Muscle of back (tissue), 11 donors: ENCODE measurements around the gene FBXO34. TPM values are rescaled to one million over a fixed set of nuclear protein-coding genes. Genes with fewer than 3 reads are reported as not detected.

Experiments
- DNase-seq, 3 donors: peaks; one replicate each; pipeline versions ENCODE4 v3.0.0 to v3.0.0-alpha.2; 2013
- polyA plus RNA-seq, 10 donors: library from polyadenylated mRNA; unstranded; fragments of 120-200 nt; gene quantifications; one replicate each; pipeline ENCODE4 v1.2.1, GENCODE V29; 2013; ENCODE audit not compliant: insufficient read length in 10 of 10

FBXO34 gene
- polyA plus RNA-seq, 10 donors: 16.2 to 21.6 (median 19.1) TPM

DNA sequence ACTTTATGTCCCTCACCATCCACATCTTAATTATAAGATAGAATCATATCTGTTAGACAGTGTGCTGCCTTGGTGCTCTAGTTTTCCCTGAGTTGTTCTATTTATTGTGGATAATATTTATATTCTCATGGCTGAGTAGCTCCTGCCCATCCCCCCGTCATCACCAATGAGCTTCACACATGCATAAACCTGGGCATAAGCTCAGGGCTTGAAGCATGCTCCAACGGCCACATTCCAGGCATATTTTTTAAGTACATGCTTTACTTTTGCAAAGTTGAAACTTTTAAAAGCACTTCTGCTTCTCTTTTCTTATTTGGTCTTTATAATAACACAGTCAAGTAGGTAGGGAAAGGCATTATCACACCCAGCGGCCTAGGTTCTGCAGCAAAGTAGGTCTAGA lies 3.4 kb upstream of the FBXO34 start:
- DNase-seq: peak in 1 of 3 donors; percentile 27

DNA sequence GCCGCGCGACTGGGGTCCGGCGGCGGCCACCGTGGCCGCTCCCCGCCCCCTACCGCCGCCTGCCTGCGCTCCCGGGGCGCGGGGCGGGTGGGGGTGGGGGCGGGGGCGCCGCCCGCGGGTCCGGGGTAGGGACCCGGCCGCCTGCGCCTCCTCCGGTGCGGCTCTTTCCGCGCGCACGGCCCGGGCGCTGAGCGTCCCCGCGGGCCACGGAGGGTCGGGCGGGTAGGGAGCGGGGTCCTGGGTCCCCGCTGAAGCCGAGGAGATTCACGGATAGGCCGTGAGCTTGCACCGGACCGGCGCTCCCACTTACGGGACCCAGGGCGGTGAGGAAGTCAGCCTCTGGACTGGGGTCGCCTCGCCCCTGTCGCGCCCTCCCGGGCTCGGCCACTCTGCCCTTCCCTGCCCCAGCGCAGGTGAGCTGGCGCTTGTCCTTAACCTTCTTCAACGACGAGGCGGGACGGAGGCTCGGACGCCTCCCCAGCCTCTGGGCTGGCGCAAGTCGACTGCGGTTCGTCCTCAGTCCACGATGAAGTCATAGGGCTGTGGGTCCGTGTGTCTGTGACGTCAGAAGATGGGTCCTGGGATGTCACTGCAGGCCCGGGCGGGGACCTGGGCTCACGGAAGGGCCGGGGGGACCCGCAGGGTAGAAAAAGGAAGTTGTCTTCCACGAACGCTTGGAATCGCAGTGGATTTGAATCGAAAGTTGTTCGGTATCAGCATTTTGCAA lies 514 bp downstream of the FBXO34 start:
- DNase-seq: peak; percentile 62 to 94 (median 86)

DNA sequence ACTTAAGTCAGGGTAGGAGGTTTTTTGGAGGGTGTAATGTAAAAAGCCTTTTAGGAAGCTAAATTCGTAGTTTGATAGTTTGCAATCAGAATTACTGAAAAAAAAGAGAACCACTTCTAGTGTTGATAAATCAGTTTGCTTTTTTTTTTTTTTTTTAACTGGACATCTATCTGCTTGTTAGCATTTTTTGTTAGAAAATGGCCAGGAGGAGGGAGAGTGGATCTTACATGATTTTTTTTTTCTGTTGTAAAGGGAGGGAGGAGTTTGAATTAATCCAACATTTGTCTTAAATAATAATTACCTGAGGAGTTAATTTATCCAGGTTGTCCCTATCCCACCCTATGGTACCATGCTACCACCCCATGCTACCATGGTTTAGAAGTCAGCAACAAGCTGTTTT lies 1.2 kb downstream of the FBXO34 start:
- no peak for DNase-seq

DNA sequence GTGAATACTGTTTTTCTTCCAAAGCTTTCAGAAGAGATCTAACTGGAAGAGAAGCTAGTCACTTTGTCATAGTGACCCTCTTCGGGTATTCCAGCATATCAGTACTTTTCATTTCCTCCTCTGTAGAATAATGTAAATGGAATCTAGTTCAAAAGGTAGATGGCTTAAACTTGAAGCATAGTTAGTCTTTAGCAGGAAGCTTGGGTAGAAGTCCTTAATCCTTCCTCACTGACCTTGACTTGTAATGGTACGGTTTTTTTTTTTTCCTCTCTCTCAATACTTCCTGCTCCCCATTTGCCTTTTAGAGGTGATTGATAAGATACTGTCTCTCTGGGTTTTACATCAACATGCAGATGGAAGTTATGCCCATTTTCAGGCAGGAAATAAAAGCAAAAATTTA lies 1.7 kb downstream of the FBXO34 start:
- DNase-seq: peak in 1 of 3 donors; percentile 11

DNA sequence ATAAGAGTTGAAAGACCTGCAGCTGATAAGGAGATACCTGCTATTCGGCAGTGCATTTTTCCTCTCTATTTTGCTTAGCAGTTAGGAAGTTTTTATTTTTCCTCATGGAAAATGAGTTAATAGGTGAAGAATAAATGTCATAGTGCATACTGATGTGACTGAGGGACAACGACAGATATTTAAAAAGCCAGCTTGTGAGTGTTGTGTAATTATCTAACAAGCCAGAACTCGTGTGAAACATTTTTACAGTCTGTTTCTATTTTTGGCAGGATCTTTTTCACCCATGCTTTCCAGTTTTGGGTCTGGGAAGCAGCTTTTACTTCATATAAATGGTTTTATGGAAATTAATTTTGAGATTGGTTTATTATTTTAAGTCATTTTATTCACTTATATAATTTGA lies 2.9 kb downstream of the FBXO34 start:
- peak in 1 of 3 donors; percentile 11 for DNase-seq

DNA sequence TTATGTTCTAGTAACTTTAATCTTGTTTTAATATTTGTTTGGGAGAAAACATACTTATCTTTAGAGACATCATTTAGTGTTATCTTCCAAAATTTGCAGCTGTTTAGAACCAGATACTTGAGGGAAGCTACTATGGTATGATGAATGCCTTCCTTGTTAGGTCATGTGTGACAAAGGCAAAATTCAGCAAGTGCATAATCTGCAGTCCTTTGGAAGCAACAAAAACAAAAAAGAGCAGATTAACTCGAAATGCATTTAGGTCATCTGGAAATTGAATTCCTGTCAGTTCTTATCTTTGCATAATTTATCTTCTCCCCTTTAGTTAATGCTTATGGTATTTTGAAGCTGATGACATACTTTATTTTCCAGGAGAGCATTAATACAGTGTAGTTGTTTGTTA lies 3.5 kb downstream of the FBXO34 start:
- peak in 2 of 3 donors; percentile 38 to 40 for DNase-seq

DNA sequence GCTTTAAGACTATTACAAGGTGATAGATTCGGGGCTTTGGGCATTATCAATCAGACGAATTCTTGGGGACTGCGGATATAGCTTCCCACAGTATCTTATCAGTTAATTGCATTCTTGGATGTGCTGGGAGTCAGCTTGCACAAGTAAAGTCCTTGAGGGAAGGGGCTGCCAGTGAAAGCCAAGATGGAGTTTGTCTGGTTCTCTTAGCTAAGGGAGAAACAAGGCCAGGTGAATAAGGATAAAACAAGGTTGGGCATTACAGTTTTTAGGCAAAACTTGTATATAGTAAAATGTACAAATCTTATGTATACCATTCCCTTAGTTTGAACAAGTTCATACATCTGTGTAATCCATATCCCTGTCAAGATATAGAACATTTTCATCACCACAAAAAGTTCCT lies 5.5 kb downstream of the FBXO34 start:
- DNase-seq: no peak

DNA sequence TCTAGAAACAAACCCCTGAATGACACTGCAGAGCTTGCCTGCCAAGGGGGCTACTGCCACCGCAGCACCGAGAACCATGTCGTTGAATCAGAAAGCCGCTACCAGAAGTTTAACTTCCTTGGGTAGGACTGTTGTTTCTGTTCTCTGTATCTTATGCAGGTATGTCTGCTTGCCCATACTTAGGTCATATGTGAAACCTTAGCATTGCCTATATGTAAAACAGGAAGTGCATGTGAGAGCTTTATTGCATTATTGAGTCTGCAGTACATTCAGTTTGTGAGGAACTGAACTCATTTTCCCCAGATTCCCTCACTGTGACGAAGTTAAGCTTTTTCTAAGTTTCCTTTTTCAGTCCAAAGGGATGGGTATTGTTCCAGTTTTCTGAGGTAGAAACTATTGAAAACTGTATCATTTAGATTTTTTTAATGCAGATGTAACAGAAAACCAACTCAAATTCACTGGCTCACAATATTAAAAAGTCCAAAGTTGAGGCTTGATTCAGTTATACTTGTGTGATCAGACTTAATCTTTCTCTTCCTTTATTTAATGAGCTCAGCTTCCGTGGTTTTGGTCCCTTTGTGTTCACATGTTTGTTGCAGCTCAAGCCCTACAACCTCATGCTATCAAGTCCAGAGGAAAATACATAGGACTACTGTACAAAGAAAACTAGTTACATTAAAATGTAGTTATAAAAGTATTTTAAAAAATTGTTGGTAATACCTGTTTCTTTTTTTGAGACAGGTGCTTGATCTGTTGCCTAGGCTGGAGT lies 6.9 kb downstream of the FBXO34 start:
- DNase-seq: no peak

DNA sequence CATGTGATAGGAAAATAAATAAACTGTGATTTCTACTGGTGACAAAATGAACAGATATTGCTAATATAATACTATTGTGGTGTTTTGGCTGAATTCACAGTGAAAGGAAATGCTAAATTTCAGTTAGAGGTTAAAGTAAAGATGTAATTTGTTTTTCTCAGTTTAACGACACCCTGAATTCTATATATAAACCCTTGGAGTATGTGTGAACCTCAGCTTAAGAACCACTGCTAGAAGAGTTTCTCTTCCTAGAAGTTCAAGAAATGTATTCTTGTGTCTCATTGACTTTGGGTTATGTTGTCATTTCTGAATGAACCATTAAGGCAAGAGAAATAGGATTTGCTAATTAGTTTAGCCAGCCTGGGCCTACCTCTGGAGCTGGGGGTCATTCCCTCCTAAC lies 8.2 kb downstream of the FBXO34 start:
- no peak for DNase-seq

DNA sequence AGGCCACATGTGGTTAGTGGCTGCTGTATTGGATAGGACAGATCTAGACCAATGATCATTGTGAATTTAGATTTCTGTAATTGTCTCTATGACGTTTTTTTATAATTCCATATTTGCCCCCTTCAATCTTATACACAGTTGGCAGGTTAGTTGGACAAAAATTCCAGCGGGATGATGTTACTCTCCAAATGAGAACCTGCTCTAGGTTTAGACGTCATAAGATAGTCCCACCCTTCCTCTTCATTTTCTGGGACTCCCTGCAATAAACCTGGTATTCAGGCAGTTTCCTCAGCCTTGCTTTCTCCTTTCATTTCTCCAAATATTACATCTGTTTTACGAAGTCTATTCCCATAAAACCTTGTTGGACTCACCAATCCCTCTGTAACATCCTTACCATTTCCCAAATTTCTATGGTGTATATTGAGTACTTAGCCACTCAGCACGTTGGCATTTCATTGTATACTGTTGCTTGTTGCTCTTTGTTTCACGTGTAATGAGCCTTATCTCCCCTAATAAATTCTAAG lies 10.2 kb downstream of the FBXO34 start:
- no peak for DNase-seq

DNA sequence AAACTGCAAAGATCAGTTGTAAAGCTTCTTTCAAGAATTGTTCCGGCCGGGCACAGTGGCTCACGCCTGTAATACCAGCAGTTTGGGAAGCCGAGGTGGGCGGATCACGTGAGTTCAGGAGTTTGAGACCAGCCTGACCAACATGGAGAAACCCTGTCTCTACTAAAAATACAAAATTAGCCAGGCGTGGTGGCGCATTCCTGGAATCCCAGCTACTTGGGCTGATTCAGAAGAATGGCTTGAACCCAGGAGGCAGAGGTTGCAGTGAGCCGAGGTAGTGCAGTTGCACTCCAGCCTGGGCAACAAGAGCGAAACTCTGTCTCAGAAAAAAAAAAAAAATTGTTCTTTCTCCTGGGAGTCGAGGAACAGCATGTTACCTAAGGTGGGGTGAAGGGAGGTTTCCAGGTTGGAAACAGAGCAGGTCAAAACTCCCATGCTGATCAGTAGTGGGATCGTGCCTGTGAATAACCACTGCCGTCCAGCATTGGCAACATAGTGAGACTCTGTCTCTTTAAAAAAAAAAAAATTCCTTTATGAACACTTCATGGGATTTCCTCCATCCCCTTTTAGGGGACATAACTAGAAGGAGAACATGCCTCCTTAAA lies 13.9 kb downstream of the FBXO34 start:
- DNase-seq: no peak

DNA sequence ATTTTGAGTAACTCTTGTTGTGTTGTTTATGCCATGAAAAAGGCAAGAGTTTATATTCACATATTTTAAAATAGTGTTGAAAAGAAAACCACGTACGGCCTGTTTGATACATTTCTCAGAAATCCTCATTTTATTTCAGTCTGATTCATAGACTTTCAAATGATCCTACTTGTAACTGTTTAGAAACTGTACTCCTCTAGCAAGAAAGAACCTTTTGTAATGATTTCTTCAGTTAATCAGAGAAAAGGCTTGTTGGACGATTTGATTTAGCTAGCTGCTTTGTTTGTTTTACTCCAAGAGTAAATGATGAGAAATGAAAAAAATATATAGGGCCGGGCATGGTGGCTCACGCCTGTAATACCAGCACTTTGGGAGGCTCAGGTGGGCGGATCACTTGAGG lies 17.2 kb downstream of the FBXO34 start:
- DNase-seq: no peak

DNA sequence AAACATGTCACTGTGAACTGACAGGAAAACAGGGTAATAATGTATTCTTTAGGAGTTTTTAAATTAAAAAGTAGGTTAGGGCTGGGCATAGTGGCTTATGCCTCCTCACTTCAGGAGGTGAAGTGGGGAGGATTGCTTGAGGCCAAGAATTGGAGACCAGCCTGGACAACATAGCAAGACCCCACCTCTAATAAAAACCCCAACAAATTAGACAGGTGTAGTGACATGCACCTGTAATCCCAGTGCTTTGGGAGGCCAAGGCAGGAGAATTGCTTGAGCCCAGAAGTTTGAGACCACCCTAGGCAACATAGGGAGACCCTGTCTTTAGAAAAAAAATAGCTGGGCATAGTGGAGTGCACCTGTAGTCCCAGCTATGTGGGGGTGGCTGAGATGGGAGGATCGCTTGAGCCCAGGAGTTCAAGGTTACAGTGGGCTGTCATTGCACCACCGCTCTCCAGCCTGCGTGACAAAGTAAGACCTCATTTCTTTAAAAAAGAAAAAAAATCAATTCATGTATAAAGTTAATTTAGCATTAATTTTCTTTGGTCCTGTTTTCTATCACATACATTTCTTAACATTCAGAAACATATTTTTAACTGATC lies 20.4 kb downstream of the FBXO34 start:
- no peak for DNase-seq

DNA sequence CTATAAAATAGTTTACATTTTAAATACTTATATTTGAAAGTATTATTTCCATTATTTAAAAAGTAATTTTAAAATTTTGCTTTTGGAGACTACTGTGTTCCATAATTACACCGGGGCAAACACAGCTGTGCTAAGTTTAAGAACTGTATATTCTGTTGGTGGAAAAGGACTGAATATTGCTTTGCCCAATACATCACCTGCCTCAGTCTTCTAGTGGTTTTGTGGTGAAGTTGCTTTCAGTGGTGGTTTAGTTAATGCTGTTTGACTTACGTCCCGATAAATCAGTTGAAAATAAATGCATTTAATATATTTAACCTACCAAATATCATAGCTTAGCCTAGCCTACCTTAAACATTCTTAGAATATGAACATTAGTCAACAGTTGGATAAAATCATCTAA lies 23.4 kb downstream of the FBXO34 start:
- DNase-seq: no peak

DNA sequence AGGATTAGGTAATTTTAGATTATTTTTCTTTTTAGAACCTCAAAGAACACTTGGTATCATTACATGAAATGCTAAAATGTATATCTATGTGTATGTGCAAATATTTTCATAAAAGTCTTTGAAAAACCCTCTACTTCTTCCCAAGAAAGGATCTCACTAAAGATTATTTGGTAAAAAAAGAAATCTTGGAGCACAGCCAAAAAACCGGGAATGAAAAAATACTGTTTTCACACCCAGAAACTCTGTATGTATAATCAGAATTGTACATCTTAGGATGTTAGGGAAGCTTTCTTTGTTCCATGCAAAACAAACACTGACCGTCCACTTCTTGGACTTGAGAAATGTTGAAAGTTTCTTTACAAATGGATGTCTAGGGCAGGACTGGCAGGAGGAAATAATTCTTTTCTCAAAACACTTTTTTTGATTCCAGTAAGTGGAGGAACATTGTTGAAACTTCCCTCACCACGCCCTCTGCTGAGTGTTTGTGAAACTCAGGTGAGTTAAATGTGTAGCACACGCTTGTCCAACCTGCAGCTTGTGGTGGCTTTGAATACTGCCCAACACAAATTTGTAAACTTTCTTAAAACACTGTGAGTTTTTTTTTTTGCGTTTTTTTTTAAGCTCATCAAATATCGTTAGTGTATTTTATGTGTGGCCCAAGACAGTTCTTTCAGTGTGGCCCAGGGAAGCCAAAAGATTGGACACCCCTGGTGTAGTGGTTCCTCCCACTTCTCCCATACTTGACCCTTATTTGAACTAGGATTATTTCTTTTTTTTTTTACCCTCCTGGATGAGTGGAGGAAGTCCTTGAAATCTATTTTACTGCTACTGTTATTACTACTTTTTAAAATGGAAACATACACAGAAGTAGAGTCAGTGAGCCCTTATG lies 26.6 kb downstream of the FBXO34 start:
- DNase-seq: no peak

DNA sequence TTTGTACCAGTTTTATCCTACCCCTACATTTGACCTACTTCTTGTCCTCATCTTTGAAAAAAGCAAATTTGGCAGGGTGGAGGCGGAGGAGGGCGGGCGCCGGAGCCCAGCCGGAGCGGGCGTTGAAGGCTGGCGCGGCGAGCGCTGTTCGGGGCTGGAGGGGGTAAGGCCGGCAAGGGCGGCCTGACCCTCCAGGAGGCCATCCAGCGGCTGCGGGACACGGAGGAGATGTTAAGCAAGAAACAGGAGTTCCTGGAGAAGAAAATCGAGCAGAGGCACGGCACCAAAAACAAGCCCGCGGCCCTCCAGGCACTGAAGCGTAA lies 27.2 kb downstream of the FBXO34 start:
- no peak for DNase-seq

DNA sequence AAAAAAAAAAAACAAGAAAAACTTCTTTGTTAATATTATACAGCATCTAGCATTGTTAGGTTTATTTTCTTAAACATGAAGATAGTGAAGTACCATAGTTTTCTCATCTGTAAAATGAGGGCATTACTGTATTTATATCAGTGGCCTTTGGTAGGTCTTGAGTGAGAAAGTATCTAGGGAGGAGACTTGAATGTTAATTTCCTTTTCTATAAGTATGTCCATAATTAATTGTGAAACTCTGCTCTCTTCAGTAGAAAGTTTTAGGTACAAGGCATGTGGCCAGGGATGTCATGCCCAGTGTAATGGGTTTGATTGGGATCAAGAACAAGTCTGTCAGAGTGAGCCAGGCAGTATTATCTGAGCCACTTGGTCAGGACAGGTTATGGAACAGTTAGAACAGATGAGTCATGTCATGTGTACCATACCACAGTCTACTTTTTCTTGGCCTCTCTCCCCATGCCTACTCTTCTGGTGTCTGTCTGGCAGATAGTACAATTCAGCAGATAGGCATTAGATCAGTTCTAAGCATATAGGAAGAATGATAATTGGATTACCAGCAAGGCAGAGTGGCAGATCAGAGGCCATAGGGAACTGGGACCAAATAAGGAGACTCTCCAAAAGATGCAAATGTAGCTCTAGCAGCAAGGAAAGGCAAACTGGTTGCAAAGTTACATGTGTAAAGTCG lies 30.4 kb downstream of the FBXO34 start:
- peak in 1 of 3 donors; percentile 15 for DNase-seq

DNA sequence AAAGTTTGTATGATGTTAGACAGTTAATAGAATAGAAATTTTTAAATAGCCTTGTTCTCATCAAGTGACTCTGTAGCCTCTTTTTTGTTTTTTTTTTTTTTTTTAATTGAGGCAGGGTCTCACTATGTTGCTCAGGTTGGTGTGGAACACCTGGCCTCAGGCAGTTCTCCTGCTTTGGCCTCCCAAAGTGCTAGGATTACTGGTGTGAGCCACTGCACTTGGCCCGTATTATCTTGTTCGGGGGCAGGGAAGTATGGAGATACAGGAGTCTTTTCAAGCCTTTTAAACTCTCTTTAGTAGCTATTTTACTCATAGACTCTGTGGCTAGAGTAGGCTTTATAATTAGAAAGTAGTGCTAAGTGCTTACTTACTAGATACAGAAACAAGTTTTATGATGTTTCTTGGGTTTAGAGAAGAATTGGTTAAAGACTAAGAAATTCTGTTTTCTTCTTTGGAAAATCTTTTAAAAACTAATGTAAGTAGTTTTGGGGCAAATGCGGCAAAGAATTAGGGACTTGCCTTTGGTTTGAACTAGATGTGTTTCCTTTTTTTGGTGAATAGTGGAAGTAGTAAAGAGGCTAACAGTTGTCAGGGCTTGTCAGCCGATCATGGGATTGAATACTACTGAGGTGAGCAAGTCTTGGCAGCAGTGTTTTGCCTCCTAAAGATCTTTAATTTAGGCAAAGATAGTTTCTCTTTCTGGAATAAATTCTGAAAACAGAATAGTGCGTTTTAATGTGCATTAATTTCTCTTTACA lies 31.3 kb downstream of the FBXO34 start:
- no peak for DNase-seq

DNA sequence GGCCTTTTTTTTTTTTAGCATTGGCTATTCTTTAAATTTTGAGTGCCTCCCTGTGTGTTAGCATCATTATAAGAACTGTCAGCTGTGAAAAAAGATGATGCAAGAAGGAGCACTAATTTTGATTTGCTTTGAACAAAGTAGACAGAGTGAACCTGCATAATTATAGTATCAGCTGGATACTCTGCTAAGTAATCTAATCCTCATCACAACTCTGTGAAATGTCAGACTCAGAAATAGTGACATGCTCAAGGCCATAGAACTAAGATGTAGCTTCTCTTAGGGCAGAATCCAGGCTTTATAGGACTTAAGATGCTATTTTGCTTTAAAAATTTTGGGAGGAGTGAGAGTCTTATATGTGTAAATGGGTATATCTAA lies 31.9 kb downstream of the FBXO34 start:
- no peak for DNase-seq

DNA sequence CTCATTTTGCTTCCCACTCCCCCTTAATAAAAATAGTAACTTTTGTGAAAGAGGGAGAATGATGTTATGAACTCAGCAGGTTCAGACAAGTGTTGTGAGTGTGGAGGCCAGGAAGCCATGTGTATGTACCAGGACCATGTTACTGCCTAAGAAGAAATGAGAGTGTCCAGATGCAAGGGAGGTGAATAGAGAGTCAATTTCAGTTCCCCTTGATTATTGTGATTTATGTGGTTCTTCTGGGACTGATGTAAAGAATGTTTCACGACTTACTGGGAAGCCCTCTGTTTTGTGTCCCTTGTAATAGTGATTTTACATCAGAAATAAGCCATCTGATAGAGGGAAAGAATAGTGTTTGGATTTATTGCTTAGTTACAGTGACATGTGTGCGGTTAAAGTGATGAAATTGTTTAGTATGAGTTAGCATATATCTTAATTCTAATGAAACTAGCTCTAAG lies 32.5 kb downstream of the FBXO34 start:
- DNase-seq: peak in 1 of 3 donors; percentile 30
